ENCODE measurements around the gene CIITA. TPM values are rescaled to one million over a fixed set of nuclear protein-coding genes. Genes with fewer than 3 reads are reported as not detected.
A peak's percentile ranks its signal among the peaks of the same experiment; 100 is the strongest.
"Not testable (repeated sequence)": the region's sequence is repeated elsewhere in the genome, so short reads cannot be mapped to it uniquely, and the experiment has no call there.

CIITA gene
- total and polyA plus RNA-seq, 8 donors, result under 0.01 to 67.1 (median 12.8) TPM

DNA sequence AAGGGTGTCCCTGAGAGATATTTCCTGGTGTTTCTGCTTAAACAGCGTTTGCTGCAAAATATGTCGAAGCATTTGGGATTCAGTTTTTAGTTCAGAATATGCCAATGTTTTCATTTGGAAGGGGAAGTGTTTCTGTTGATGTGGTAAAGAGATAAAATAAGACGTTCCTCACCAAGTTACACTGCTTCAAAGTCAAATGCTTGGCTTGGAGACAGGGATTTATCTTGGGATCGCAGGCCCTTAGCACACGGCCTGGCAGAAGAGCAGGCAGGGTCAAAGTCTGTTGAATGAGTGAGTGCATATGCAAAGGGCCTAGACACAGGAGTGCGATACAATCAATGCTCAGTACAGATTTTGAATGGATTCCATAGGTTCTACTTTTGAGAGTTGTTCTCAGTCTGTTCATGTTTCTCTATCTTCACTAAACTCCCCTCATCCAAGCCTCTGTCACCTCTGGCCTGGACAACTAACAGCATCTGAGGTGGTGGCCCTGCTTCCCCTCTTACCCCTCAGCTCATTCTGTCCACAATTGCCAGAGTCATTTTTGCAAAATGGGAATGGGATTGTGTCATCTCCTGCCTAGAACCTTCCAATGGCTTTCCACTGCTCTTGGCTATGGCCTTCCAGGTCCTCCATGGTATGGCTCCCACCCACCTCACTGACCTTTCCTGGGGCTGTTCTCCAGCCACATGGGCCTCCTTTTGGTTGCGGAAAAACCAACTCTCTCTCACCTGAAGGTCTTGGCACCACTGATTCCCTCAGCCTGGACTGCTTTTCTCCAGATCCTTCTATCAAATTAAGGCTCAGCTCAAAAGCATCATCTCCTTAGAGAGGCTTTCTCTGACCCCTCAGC is 62.0 kb downstream of the CIITA start:
- peak overlapping the region; percentile 32 to 95 (median 88) for H3K4me3 ChIP-seq
- H3K36me3 ChIP-seq, result peaks cover 0 to under 1% (median 0%) of the 10 kb centered on the region in 4 donors
- peak overlapping the region in 3 of 5 donors; percentile 67 to 75 (median 74) for H3K27ac ChIP-seq
- no peak for TF ChIP-seq POLR2A (IDR thresholded peaks at IDR 0.05)
- no peak for TF ChIP-seq EP300 (IDR thresholded peaks at IDR 0.05)
- 42 to 49% (median 47%) methylated on average over 7 of the region's 7 CpGs for WGBS, 5 donors
- intact Hi-C loops (cut with DNase I; ENCODE audit: low total_unique reads), result no loop called here
- H3K27me3 ChIP-seq, result no peaks in the 10 kb centered on the region
- peaks cover 78 to 92% (median 89%) of the 10 kb centered on the region in 4 donors for H3K4me1 ChIP-seq
- no peak for DNase-seq
- no peaks in the 10 kb centered on the region for H3K9me3 ChIP-seq

DNA sequence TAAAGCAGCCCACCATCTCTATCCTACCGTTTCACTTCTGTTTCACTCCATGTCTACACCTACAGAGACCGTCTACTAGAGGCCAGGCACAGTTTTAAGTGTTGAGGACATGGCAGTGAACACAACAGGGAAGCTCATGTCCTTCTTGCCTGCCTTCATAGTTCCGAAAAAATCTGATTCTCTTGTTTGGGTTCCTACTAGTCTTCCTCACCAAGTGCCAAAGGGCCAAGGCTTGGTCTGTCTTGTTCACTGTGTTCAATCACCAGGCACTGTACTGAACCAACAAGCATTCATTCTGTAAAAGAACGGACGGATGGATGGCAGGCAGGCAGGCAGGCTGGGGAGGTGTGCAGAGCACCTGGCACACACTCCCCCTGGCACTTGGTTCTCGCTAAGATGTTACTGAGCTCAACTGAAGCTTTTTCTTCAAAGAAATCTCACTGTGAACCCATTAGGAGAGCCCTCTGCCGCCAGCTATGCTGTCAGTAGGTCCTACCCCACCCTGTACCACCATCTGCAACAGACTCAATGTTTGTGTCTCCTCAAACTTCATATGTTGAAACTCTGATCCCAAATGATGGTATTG is 62.7 kb downstream of the CIITA start:
- DNase-seq, result no peak
- H3K4me1 ChIP-seq, result peaks cover 74 to 86% (median 84%) of the 10 kb centered on the region in 4 donors
- peak overlapping the region; percentile 83 to 95 (median 88) for H3K4me3 ChIP-seq
- H3K36me3 ChIP-seq, result no peaks in the 10 kb centered on the region
- intact Hi-C loops (cut with DNase I; ENCODE audit: low total_unique reads), result no loop called here
- TF ChIP-seq EP300 (IDR thresholded peaks at IDR 0.05) (no peak), POLR2AphosphoS5 (IDR thresholded peaks at IDR 0.05) (no peak), POLR2A (IDR thresholded peaks at IDR 0.05) (no peak)
- TF ChIP-seq, protein P1, sequence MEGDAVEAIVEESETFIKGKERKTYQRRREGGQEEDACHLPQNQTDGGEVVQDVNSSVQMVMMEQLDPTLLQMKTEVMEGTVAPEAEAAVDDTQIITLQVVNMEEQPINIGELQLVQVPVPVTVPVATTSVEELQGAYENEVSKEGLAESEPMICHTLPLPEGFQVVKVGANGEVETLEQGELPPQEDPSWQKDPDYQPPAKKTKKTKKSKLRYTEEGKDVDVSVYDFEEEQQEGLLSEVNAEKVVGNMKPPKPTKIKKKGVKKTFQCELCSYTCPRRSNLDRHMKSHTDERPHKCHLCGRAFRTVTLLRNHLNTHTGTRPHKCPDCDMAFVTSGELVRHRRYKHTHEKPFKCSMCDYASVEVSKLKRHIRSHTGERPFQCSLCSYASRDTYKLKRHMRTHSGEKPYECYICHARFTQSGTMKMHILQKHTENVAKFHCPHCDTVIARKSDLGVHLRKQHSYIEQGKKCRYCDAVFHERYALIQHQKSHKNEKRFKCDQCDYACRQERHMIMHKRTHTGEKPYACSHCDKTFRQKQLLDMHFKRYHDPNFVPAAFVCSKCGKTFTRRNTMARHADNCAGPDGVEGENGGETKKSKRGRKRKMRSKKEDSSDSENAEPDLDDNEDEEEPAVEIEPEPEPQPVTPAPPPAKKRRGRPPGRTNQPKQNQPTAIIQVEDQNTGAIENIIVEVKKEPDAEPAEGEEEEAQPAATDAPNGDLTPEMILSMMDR (IDR thresholded peaks at IDR 0.05), result no peak
- H3K27ac ChIP-seq, result peak overlapping the region in 4 of 5 donors; percentile 67 to 92 (median 88)
- H3K9me3 ChIP-seq, result no peaks in the 10 kb centered on the region
- H3K27me3 ChIP-seq, result no peaks in the 10 kb centered on the region
- 80 to 86% (median 82%) methylated on average over 5 to 7 of the region's 7 CpGs for WGBS, 5 donors

DNA sequence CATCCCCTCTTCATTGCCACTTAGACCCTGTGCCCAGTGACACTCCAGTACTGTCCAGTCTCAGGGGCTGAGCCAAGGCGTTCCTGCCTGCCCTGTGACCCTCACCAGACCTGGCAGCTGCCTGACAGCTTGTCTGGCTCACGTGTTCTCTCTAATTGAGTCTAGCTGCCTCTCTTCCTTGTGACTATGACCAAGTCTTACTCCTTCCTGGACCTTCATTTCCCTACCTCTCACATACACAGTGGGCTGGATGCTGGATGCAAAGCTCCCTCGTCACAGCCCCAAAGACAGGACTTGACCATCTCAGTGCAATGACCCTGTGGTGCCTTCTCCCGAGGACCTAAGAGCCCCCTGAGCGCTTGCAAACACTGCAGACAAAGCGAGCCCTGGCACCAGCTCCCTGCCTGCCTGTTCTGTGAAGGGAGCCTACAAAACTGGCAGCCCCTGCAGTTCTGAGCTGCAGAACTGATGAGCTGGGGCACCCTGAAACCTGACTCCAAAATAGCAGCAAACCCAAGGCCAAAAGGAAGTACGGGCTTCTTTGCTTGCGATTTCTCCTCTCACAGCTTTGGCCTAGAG is 63.6 kb downstream of the CIITA start:
- 8 to 17% (median 15%) methylated on average over 8 of the region's 8 CpGs for WGBS, 5 donors
- peak overlapping the region; percentile 83 to 95 (median 88) for H3K4me3 ChIP-seq
- DNase-seq, result no peak
- H3K9me3 ChIP-seq, result no peaks in the 10 kb centered on the region
- peak overlapping the region in 4 of 5 donors; percentile 66 to 92 (median 88) for H3K27ac ChIP-seq
- TF ChIP-seq EP300 (IDR thresholded peaks at IDR 0.05) (no peak), POLR2AphosphoS5 (IDR thresholded peaks at IDR 0.05) (peak in 1 of 3 donors; percentile 8), POLR2A (IDR thresholded peaks at IDR 0.05) (no peak)
- TF ChIP-seq, protein P1 (IDR thresholded peaks at IDR 0.05), result no peak
- H3K27me3 ChIP-seq, result no peaks in the 10 kb centered on the region
- H3K4me1 ChIP-seq, result peaks cover 81 to 86% (median 83%) of the 10 kb centered on the region in 4 donors
- no peaks in the 10 kb centered on the region for H3K36me3 ChIP-seq
- intact Hi-C loops (cut with DNase I; ENCODE audit: low total_unique reads), result no loop called here

DNA sequence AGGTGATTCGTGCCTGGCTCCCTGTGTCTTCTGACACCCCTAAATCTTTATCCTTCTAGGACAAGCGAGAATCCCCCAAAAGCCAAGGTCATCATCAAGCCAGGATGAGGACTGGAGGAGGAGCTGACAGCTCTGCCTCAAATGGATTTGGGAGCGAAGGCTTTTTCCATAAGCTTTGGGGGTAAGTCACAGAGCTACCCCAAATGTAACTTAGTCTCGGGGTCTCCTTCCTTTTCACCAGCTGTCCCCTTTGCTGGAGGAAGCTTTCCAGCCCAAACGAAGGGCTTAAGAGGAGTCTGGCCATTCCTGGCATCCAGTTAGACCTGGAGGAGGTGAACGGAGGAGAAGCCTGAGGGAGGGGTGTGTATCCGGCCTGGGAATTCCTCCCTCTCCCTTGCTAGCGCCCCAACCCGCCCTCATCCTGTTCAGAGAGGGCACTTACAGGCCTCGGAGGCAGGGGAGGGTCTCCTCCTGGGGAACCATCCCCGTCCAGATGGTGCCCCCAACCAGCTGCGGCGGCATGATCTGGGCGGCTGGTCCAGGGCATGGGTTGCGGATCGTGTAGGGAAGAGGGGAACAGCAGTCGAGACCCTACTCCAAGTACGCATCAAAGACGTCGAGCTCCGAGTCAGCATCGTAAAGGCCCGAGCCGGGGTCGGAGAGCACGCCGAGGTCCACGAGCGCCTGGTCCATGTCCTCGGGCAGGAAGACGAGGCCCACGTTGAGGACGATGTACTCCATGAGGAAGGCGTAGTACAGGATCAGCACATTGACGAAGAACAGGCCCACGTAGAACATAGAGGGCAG is 64.3 kb downstream of the CIITA start:
- TF ChIP-seq POLR2A (IDR thresholded peaks at IDR 0.05) (no peak), POLR2AphosphoS5 (IDR thresholded peaks at IDR 0.05) (no peak), EP300 (IDR thresholded peaks at IDR 0.05) (no peak)
- TF ChIP-seq, protein P1 (IDR thresholded peaks at IDR 0.05), result no peak
- Histone ChIP-seq H3K4me1 (peaks cover 81 to 88% (median 86%) of the 10 kb centered on the region in 4 donors), H3K36me3 (no peaks in the 10 kb centered on the region), H3K9me3 (no peaks in the 10 kb centered on the region), H3K27me3 (no peaks in the 10 kb centered on the region), H3K27ac (peak overlapping the region; percentile 59 to 92 (median 84)), H3K4me3 (peak overlapping the region; percentile 83 to 95 (median 88))
- 2 to 4% (median 3%) methylated on average over 6 to 34 of the region's 36 CpGs for WGBS, 5 donors
- DNase-seq, result peak in 1 of 2 donors; percentile 49
- intact Hi-C loops (cut with DNase I; ENCODE audit: low total_unique reads), result no loop called here

DNA sequence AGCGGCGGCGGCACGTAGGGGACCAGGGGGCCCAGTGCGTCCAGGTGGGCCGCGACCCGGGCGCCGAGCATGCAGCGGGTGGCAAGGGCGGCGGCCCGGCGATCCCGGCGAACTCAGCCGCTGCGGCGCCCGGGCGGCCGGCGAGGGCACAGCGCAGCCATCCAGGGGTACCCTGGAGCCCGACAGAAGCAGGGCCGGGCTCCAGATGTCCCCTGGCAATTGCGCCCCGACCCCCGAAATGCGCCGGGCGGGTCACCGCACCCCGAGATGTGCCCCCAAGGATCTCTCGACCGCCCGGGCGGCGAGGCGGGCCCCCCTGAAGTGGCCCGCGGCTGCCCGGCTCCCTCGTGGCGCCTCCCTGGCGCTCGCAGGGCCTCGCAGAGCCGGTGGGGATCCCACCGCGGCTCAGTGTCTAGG is 64.9 kb downstream of the CIITA start:
- peak overlapping the region; percentile 83 to 95 (median 88) for H3K4me3 ChIP-seq
- H3K27me3 ChIP-seq; H3K36me3 ChIP-seq; intact Hi-C loops (cut with DNase I; ENCODE audit: low total_unique reads); H3K9me3 ChIP-seq; DNase-seq: not testable (repeated sequence)
- H3K4me1 ChIP-seq, result peaks cover 81 to 86% (median 84%) of the 10 kb centered on the region in 4 donors
- 0 to 2% (median 0%) methylated on average over 12 to 52 of the region's 52 CpGs for WGBS, 5 donors
- peak overlapping the region; percentile 59 to 92 (median 85) for H3K27ac ChIP-seq

Data from stomach (tissue), 9 donors.